HepG2 (cell line): ENCODE measurements around the gene SNPH. TPM values are rescaled to one million over a fixed set of nuclear protein-coding genes. Genes with fewer than 3 reads are reported as not detected.
A peak's percentile ranks its signal among the peaks of the same experiment; 100 is the strongest.

ENCODE experiments used
- ATAC-seq: fragments of 200-7000 bp; cut with Tn5 transposase; 3 replicates; pipeline ENCODE4 v1.9.1; 2020; ENCODE audit warnings: mild to moderate bottlenecking, moderate library complexity
- BruUV-seq: library from RNA; stranded (reverse); fragments of 400-500 nt; replicated peaks from 2 replicates; lab custom pipeline; 2021; lab: Mats Ljungman, UMichigan
- CTCF ChIA-PET: fragments of 300-600 bp; formaldehyde crosslinking; extraction: SDS; loops from one replicate; lab custom pipeline; 2021; ENCODE audit warnings: low total read pairs, inconsistent platforms, low intra/inter-chr PET ratio; lab: Yijun Ruan, JAX
- POLR2A ChIA-PET: fragments of 350-600 bp; sonication (Branson Sonifier 250); formaldehyde crosslinking; loops from one replicate; lab custom pipeline; 2020; ENCODE audit warnings: antibody characterized with exemption, inconsistent platforms; lab: Yijun Ruan, JAX
- DNase-seq: peaks from one replicate; pipeline ENCODE4 v3.0.0-alpha.2; 2015; ENCODE audit warnings: low spot score
- FAIRE-seq: peaks from 3 replicates; lab custom pipeline; 2011; peaks lifted over from hg19 to GRCh38; lab: Jason Lieb, UNC
- H2AFZ ChIP-seq: one replicate; pipeline ENCODE4 v1.6.1; 2011; ENCODE audit warnings: low read length, inconsistent platforms
- H3K27ac ChIP-seq: fragments of 300-600 bp; 3 replicates; pipeline ENCODE4 v1.8.0; 2011; ENCODE audit warnings: mixed run types, mild to moderate bottlenecking, mixed read lengths, low read length, inconsistent platforms; ENCODE audit not compliant: insufficient read depth; ENCODE audit errors: extremely low read length
- H3K27me3 ChIP-seq, 2 experiments: fragments of 200-600 bp in 1 of 2; 2 replicates in 1 of 2; 3 replicates in 1 of 2; pipeline versions ENCODE4 v1.6.0 to v1.8.0; 2011; ENCODE audit warnings: low read length in 2 of 2, mild to moderate bottlenecking in 2 of 2, moderate library complexity in 2 of 2, inconsistent platforms in 1 of 2; ENCODE audit not compliant: insufficient read depth in 2 of 2, control insufficient read depth in 1 of 2
- H3K36me3 ChIP-seq, 2 experiments: fragments of 200-600 bp in 1 of 2; replicated peaks in 1 of 2; 2 replicates in 1 of 2; 3 replicates in 1 of 2; pipeline versions ENCODE4 v1.5.1 to v1.8.0; 2011; ENCODE audit warnings: low read length in 2 of 2, inconsistent platforms in 1 of 2; ENCODE audit not compliant: insufficient read depth in 2 of 2, control insufficient read depth in 1 of 2
- H3K4me1 ChIP-seq: 2 replicates; pipeline ENCODE4 v1.5.1; 2012; ENCODE audit warnings: low read length, inconsistent platforms; ENCODE audit not compliant: insufficient read depth
- H3K4me2 ChIP-seq: 2 replicates; pipeline ENCODE4 v1.6.0; 2011; ENCODE audit warnings: low read depth, low read length, inconsistent platforms
- H3K4me3 ChIP-seq, 3 experiments: fragments of 200-600 bp in 1 of 3; sonication (generic), shearing (Covaris generic) in 1 of 3; replicated peaks in 1 of 3; 2 replicates each; pipeline ENCODE4 v1.5.1; 2011 to 2016; ENCODE audit warnings: low read length in 3 of 3, inconsistent platforms in 2 of 3, low read depth in 2 of 3, mild to moderate bottlenecking in 2 of 3, control low read depth in 1 of 3, mixed read lengths in 1 of 3; ENCODE audit not compliant: insufficient read depth in 1 of 3
- H3K79me2 ChIP-seq: one replicate; pipeline ENCODE4 v1.6.1; 2011; ENCODE audit warnings: low read length, inconsistent platforms; ENCODE audit not compliant: insufficient read depth
- H3K9ac ChIP-seq: 2 replicates; pipeline ENCODE4 v1.6.0; 2011; ENCODE audit warnings: mild to moderate bottlenecking, low read depth, low read length, inconsistent platforms; ENCODE audit not compliant: insufficient read depth
- H3K9me3 ChIP-seq: 2 replicates; pipeline ENCODE4 v1.5.1; 2012; ENCODE audit warnings: mild to moderate bottlenecking, low read length
- H4K20me1 ChIP-seq: 2 replicates; pipeline ENCODE4 v1.6.0; 2011; ENCODE audit warnings: inconsistent platforms, mild to moderate bottlenecking, low read length, moderate library complexity; ENCODE audit not compliant: insufficient read depth
- AKAP8 ChIP-seq: sonication (generic); formaldehyde crosslinking; IDR thresholded peaks from 2 replicates; pipeline ENCODE4 v1.5.1; 2020; ENCODE audit warnings: mild to moderate bottlenecking, missing genetic modification reagents
- ARNTL ChIP-seq: sonication (generic); formaldehyde crosslinking; IDR thresholded peaks from 2 replicates; pipeline ENCODE4 v1.4.0; 2020; ENCODE audit warnings: mild to moderate bottlenecking, missing genetic modification reagents
- CBX1 ChIP-seq: IDR thresholded peaks from one replicate; pipeline ENCODE4 v1.6.1; 2016; ENCODE audit warnings: antibody characterized with exemption, low read depth
- FIP1L1 ChIP-seq: fragments of 200-400 bp; formaldehyde crosslinking; IDR thresholded peaks from 2 replicates; pipeline ENCODE4 v1.6.1; 2018; ENCODE audit warnings: low read depth, mild to moderate bottlenecking, low read length, moderate library complexity, borderline replicate concordance; ENCODE audit not compliant: insufficient read depth
- GFI1 ChIP-seq: sonication (generic); formaldehyde crosslinking; IDR thresholded peaks from 2 replicates; pipeline ENCODE4 v1.5.0; 2020; ENCODE audit warnings: missing genetic modification reagents, mild to moderate bottlenecking, borderline replicate concordance
- MBD4 ChIP-seq: IDR thresholded peaks from 2 replicates; pipeline ENCODE4 v1.6.1; 2012; ENCODE audit warnings: low read length, inconsistent platforms, borderline replicate concordance
- NR2F6 ChIP-seq, 2 experiments: IDR thresholded peaks; 2 replicates each; pipeline ENCODE4 v1.6.1; 2016; ENCODE audit warnings: antibody characterized with exemption in 1 of 2, mild to moderate bottlenecking in 1 of 2
- PHF5A ChIP-seq: IDR thresholded peaks from one replicate; pipeline ENCODE4 v1.6.1; 2018; ENCODE audit warnings: low read depth, missing genetic modification reagents; ENCODE audit not compliant: unreplicated experiment
- RAD21 ChIP-seq: fragments of 450-650 bp; formaldehyde crosslinking; IDR thresholded peaks from 2 replicates; pipeline ENCODE4 v1.5.0; 2020; ENCODE audit warnings: mild to moderate bottlenecking
- RFX1 ChIP-seq: fragments of 450-650 bp; IDR thresholded peaks from 2 replicates; pipeline ENCODE4 v1.6.1; 2017
- TFAP4 ChIP-seq: sonication (generic); IDR thresholded peaks from 2 replicates; pipeline ENCODE4 v1.6.1; 2016; ENCODE audit warnings: low read depth, borderline replicate concordance
- U2AF1 ChIP-seq: fragments of 200-400 bp; formaldehyde crosslinking; optimal IDR thresholded peaks from 2 replicates; pipeline ENCODE3; 2017; ENCODE audit warnings: mild to moderate bottlenecking, low read depth, low read length
- XBP1 ChIP-seq: sonication (generic); formaldehyde crosslinking; IDR thresholded peaks from 2 replicates; pipeline ENCODE4 v1.5.0; 2020; ENCODE audit warnings: missing genetic modification reagents
- ZNF501 ChIP-seq: sonication (generic); formaldehyde crosslinking; IDR thresholded peaks from 2 replicates; pipeline ENCODE4 v1.5.1; 2020; ENCODE audit warnings: mild to moderate bottlenecking, moderate library complexity, missing genetic modification reagents
- ZSCAN31 ChIP-seq: sonication (generic); formaldehyde crosslinking; IDR thresholded peaks from 2 replicates; pipeline ENCODE4 v1.5.0; 2020; ENCODE audit warnings: low read depth, mild to moderate bottlenecking, missing genetic modification reagents
- WGBS: methylation state at CpG from one replicate; pipeline ENCODE4 v1.1.6; 2017; ENCODE audit warnings: low lambda C conversion rate; 5-methylcytosine and 5-hydroxymethylcytosine counted together
- in situ Hi-C: cut with HindIII; loops from 2 replicates; pipeline ENCODE4 v1.10.0; 2017; ENCODE audit warnings: low pct_unique_long_range_greater_than_20kb; ENCODE audit not compliant: extremely low pct_ligation_motif_present
- intact Hi-C: fragments of 100-400 bp; cut with micrococcal nuclease; formaldehyde crosslinking; loops from one replicate; pipeline ENCODE4 v1.10.0; 2022; ENCODE audit not compliant: unreplicated experiment
- polyA plus RNA-seq, 8 experiments: library from polyadenylated mRNA; depleted of rRNA in 3 of 8; stranded (reverse) in 7 of 8; unstranded in 1 of 8; fragments of >200 nt; fragmentation: Illumina TruSeq in 4 of 8; extraction: Trizol in 4 of 8; gene quantifications; 2 replicates each; pipeline versions ENCODE4 v1.2.1 to v1.2.3, GENCODE V29; 2011 to 2016; ENCODE audit warnings: low read depth in 4 of 8, missing spikeins in 1 of 8, mixed read lengths in 1 of 8; ENCODE audit not compliant: insufficient read depth in 1 of 8
- total RNA-seq, 5 experiments: library from RNA; depleted of rRNA; stranded (reverse); fragments of >200 nt; fragmentation: Illumina TruSeq; extraction: Trizol; gene quantifications; 2 replicates each; pipeline ENCODE4 v1.2.3, GENCODE V29; 2016; ENCODE audit warnings: low read depth in 1 of 5
- TF ChIP-seq, protein P1 (sequence below): sonication (generic); formaldehyde crosslinking; IDR thresholded peaks from 2 replicates; pipeline ENCODE4 v1.5.0; 2020; ENCODE audit warnings: missing genetic modification reagents
- TF ChIP-seq, protein P2 (sequence below): sonication (generic); formaldehyde crosslinking; IDR thresholded peaks from 2 replicates; pipeline ENCODE4 v1.5.0; 2020; ENCODE audit warnings: mild to moderate bottlenecking, missing genetic modification reagents, moderate library complexity
- TF ChIP-seq, protein P3 (sequence below): sonication (generic); formaldehyde crosslinking; IDR thresholded peaks from 2 replicates; pipeline ENCODE4 v1.4.0; 2020; ENCODE audit warnings: mild to moderate bottlenecking, missing genetic modification reagents

Gene SNPH
- total and polyA plus RNA-seq, 2 of the 13 experiments (the other 11 are each of a cell fraction or from before 2014, with no cell fraction given), result 0.09 TPM; not detected in 1

DNA sequence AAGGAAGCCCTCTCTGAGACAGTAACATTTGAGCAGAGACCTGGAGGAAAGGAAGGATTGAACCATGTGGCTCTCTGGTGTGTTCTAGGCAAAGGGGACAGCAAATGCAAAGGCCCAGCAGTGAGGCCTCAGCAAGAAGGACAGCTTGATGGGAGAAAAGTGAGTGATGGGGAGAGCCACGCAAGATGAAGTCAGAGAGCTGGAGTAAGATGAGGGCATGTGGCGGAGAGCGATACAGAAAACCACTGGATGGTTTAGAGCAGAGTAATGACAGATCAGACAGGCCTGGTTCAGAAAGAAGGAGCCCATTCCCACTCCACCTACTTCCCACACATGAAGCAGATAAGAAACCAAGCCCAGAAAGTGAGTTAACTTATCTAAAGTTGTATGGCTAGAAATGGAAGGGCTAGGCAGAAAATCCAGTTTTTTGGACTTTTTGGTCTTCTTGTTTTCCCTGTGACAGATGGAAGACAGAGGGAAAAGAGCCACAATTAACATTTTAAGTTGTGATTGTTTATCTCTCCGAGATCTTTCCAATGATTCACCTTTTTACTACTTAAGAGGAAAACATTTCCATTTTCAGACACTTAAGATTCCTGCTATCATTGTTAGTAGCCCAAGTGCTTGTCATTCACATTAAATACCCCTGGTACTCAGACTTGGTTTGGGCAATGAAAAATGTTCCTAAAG, 723 bp upstream of the SNPH start:
- BruUV-seq, result no TSS peak
- TF ChIP-seq GFI1 (CRISPR knock-in tag) (no peak), MBD4 (no peak), RAD21 (no peak), ZSCAN31 (CRISPR knock-in tag) (no peak), CBX1 (no peak), AKAP8 (CRISPR knock-in tag) (no peak), U2AF1 (no peak), RFX1 (no peak), PHF5A (no peak), TFAP4 (no peak), NR2F6 (IDR thresholded peaks at IDR 0.05) (no peak), NR2F6 (CRISPR knock-in tag; IDR thresholded peaks at IDR 0.05) (no peak), ZNF501 (no peak), ARNTL (no peak), XBP1 (CRISPR knock-in tag) (no peak), FIP1L1 (no peak)
- TF ChIP-seq, protein P1, sequence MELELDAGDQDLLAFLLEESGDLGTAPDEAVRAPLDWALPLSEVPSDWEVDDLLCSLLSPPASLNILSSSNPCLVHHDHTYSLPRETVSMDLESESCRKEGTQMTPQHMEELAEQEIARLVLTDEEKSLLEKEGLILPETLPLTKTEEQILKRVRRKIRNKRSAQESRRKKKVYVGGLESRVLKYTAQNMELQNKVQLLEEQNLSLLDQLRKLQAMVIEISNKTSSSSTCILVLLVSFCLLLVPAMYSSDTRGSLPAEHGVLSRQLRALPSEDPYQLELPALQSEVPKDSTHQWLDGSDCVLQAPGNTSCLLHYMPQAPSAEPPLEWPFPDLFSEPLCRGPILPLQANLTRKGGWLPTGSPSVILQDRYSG (CRISPR knock-in tag), result no peak
- TF ChIP-seq, protein P2, sequence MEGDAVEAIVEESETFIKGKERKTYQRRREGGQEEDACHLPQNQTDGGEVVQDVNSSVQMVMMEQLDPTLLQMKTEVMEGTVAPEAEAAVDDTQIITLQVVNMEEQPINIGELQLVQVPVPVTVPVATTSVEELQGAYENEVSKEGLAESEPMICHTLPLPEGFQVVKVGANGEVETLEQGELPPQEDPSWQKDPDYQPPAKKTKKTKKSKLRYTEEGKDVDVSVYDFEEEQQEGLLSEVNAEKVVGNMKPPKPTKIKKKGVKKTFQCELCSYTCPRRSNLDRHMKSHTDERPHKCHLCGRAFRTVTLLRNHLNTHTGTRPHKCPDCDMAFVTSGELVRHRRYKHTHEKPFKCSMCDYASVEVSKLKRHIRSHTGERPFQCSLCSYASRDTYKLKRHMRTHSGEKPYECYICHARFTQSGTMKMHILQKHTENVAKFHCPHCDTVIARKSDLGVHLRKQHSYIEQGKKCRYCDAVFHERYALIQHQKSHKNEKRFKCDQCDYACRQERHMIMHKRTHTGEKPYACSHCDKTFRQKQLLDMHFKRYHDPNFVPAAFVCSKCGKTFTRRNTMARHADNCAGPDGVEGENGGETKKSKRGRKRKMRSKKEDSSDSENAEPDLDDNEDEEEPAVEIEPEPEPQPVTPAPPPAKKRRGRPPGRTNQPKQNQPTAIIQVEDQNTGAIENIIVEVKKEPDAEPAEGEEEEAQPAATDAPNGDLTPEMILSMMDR, result no peak
- TF ChIP-seq, protein P3, sequence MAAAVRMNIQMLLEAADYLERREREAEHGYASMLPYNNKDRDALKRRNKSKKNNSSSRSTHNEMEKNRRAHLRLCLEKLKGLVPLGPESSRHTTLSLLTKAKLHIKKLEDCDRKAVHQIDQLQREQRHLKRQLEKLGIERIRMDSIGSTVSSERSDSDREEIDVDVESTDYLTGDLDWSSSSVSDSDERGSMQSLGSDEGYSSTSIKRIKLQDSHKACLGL (CRISPR knock-in tag), result no peak
- WGBS, result 69% methylated on average over 4 of the region's 4 CpGs
- Histone ChIP-seq H3K27me3 (peaks cover 16 to 48% of the 10 kb centered on the region in 2 experiments), H3K4me1 (no peaks in the 10 kb centered on the region; the same call in 1 of the 2 replicates), H3K9me3 (no peaks in the 10 kb centered on the region), H3K36me3 (no peaks in the 10 kb centered on the region), H2AFZ (no peak overlapping the region), H3K27ac (no peak overlapping the region), H3K9ac (no peak overlapping the region), H3K4me2 (peak overlapping the region; percentile 76), H3K4me3 (peak overlapping the region in 1 of 3 experiments; percentile 67; a peak in 2 of 6 replicates), H4K20me1 (no peaks in the 10 kb centered on the region), H3K79me2 (no peaks in the 10 kb centered on the region)
- DNase-seq (no peak), ATAC-seq (no peak), FAIRE-seq (no peak)
- ChIA-PET POLR2A (interaction anchor here (1.0 kb wide), 1 partner anchor 60 kb away, joined by 3 read pairs; no protein-coding TSS in a partner anchor), CTCF (no interaction called here)
- in situ Hi-C loops (no loop called here), intact Hi-C loops (no loop called here)
